C4-2B (cell line): ENCODE results near the gene BRINP1.

Experiments used
- H3K27ac ChIP-seq: fragments of 450-650 bp; 2 replicates; pipeline ENCODE4 v1.5.1; 2017
- ZFX ChIP-seq: fragments of 450-650 bp; IDR thresholded peaks from 2 replicates; pipeline ENCODE4 v1.6.1; 2017
- TF ChIP-seq, protein P1 (sequence below): fragments of 450-650 bp; conservative IDR thresholded peaks from 2 replicates; pipeline ENCODE4 v1.5.1; 2017; ENCODE audit warnings: mild to moderate bottlenecking

The BRINP1 gene

DNA sequence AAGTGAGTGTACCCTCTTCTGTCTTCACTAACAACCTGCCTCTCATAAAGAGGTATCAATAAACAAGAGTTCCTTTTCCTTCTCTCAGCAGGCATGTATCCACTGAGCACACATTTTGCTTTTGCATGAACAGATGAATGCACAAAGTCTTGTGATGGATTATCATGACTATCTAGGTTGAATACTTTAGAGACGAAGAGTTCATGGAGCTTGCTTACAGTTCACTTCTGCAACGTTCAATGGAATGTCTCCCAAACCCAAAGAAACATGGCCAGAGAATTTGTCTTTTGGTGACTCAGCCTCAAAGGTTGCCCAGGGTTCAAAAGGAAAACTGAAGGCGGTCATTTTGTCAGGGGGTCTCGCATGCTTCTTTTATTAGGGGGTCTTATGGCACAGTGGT is 55.4 kb downstream of the BRINP1 start:
- no peak overlapping the region for H3K27ac ChIP-seq
- no peak for TF ChIP-seq ZFX
- TF ChIP-seq, protein P1, sequence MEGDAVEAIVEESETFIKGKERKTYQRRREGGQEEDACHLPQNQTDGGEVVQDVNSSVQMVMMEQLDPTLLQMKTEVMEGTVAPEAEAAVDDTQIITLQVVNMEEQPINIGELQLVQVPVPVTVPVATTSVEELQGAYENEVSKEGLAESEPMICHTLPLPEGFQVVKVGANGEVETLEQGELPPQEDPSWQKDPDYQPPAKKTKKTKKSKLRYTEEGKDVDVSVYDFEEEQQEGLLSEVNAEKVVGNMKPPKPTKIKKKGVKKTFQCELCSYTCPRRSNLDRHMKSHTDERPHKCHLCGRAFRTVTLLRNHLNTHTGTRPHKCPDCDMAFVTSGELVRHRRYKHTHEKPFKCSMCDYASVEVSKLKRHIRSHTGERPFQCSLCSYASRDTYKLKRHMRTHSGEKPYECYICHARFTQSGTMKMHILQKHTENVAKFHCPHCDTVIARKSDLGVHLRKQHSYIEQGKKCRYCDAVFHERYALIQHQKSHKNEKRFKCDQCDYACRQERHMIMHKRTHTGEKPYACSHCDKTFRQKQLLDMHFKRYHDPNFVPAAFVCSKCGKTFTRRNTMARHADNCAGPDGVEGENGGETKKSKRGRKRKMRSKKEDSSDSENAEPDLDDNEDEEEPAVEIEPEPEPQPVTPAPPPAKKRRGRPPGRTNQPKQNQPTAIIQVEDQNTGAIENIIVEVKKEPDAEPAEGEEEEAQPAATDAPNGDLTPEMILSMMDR, result no peak

DNA sequence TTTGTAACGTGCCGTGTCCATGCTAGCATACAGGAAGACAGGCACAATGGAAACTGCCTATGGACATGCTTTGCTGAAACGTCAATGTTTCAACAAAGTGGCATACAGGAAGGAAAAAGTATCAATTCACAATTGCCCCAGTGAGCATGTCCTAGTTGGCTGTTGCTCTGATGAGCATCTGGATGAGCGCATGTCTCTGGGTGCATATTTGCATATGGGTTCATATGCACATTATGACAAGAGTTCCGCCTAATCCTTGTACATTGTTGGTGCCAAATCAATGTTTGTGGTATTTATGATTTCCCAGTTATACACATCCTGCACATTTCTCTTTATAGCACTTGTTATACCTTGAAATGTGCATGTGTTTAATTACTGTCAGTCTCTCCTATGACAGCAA is 58.5 kb downstream of the BRINP1 start:
- TF ChIP-seq ZFX, result no peak
- TF ChIP-seq, protein P1, result no peak
- no peak overlapping the region for H3K27ac ChIP-seq

DNA sequence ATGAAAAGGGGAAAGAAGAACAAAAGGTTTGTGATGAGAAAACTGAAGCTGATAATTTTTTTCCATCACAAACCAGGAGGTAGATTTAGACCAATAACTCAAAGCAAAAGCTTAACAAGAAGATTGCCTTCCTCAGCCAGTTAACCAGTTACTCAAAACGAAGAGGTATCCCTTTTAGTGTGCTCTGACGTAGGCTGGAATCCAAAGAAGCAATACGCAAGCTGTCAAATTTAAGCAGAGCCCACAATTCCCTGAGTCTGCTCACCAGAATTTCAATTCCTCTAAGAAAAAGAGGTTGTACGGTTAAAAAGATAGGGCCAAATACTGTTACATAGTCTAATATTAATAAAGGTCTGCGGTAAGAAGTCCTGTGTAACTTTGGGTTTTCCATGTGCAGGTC is 61.8 kb downstream of the BRINP1 start:
- no peak overlapping the region for H3K27ac ChIP-seq
- TF ChIP-seq, protein P1, result no peak
- TF ChIP-seq ZFX, result no peak

DNA sequence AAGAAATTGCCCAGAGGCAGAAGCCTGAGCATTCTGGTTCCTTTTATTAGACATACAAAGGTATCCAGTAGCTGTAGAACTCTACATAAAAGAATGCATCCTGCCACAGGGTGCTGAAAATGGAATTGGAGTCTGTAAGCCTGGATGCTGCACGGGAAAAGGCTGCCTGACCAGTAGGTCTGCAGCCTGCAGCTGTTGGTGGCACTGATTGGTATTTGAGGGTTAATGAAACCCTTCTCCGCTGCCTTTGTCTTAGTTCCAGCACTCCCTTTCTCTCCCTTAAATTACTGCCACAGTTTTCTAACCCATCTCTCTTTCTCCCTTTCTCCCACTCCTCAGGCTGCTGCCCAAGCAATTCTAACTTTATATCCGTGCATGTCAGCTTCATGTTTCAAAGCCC is 64.7 kb downstream of the BRINP1 start:
- no peak for TF ChIP-seq ZFX
- TF ChIP-seq, protein P1, result no peak
- no peak overlapping the region for H3K27ac ChIP-seq

DNA sequence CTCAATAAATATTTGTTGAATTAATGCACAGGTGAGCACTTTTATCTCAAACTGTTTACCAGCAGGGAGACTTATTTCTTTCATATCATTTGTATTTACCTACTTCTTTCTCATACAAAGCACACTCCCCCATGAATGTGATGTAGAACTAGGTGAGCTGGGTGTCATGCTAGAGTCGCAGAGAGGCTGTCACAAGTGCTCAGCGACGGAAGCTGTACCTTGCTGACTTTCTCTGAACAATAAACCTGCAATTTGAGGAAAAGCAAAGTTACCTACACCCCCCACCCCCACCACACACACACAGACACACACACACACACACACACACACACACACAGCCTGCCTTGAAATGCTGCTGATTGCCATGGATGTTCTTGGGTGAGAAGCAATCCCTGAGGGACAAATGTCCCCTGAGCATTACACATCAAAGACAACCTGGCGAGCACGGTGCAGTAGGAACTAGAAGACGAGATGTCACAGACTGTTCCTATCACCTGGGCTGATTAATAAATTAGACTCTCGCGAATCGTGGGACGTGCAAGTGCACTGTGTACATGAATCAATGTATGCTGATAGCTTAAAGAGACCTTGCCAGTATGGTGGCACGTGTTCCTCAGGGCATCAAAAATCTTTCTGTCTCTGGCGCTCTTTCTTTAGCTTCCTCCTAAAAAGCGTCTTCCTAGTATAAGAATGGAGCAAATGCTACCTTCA is 66.1 kb downstream of the BRINP1 start:
- no peak overlapping the region for H3K27ac ChIP-seq
- no peak for TF ChIP-seq ZFX
- TF ChIP-seq, protein P1, result no peak

DNA sequence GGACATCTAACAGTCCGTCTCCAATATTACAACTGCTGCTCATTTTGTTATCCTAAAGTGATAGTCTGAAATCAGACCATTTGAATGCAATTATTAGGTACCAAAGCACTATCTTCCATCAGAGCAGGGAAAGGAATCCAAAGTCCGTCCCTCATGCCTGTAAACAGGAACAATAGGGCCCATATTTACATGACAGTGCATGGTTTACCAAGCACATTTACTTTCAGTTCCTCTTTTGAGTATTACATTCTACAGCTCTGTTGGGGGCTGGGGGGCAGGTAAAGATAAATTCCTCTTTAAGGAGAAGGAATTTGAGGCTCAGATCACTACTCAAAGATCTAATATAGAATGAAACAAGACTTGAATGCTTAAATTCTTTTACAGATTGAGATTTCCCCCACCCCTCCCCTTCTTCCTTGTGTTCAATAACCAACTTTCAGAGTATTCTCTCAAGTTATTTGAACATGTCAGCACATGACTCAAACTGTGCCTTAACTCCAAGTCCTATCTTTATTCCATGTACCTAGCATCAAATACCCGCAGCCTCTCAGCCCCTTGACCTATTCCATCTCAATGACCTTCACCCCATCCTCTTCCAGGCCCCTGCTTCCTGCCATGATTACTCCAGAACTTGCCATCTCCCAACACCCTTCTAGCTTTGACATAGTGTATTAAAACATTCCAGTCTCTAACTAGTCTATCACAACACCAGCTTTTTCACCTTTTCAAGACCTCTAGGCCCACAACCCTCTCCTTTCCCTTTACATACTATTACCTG is 71.0 kb downstream of the BRINP1 start:
- no peak overlapping the region for H3K27ac ChIP-seq
- no peak for TF ChIP-seq ZFX
- TF ChIP-seq, protein P1, result no peak

DNA sequence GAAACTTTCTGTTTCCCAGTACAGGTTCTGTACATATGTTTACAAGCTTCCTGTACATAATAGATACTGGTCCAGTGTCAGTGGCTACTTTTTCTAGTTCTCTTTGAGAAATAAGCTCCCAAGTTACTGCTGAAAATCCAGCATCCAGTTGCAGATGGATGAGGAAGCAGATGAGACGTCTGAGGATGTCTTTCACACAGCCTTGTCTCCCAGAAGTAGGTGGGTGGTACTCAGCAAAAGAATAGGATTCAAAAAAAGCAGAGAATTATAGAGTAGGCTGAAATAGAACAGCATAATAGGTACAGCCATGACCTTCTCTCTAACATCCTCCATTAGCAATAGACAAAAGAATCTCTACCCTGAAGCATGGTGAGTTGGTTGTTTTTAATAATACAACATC is 77.7 kb downstream of the BRINP1 start:
- TF ChIP-seq ZFX, result no peak
- TF ChIP-seq, protein P1, result no peak
- no peak overlapping the region for H3K27ac ChIP-seq
